SU-DHL-6 (cell line): Measurements from ENCODE around the gene DYNC1H1.

Source experiments
- H2AFZ ChIP-seq: fragments of 200-600 bp; sonication (generic); 2 replicates; pipeline ENCODE4 v1.6.1; 2014; ENCODE audit warnings: low read depth, mild to moderate bottlenecking, moderate library complexity, mixed read lengths, antibody characterized with exemption, low read length; ENCODE audit not compliant: severe bottlenecking
- H3F3A ChIP-seq: fragments of 200-600 bp; shearing (Covaris generic); 2 replicates; pipeline ENCODE4 v1.6.0; 2016; ENCODE audit warnings: antibody characterized with exemption, mild to moderate bottlenecking; ENCODE audit not compliant: insufficient read depth
- H3K27ac ChIP-seq: fragments of 200-600 bp; sonication (generic); 2 replicates; pipeline ENCODE4 v1.5.1; 2016; ENCODE audit warnings: low read depth, mild to moderate bottlenecking, low read length, moderate library complexity, mixed read lengths
- H3K27me3 ChIP-seq: fragments of 200-600 bp; sonication (generic), shearing (Covaris generic); 2 replicates; pipeline ENCODE4 v1.6.0; 2014; ENCODE audit warnings: mild to moderate bottlenecking, low read length
- H3K36me3 ChIP-seq: fragments of 200-600 bp; sonication (generic); 2 replicates; pipeline ENCODE4 v1.6.1; 2014; ENCODE audit warnings: mild to moderate bottlenecking, low read length, mixed read lengths
- H3K4me2 ChIP-seq: fragments of 300-600, 200-600 bp; shearing (Covaris generic), sonication (generic); 2 replicates; pipeline ENCODE4 v1.6.0; 2014; ENCODE audit warnings: low read length, low read depth, mild to moderate bottlenecking; ENCODE audit not compliant: poor library complexity, severe bottlenecking
- H3K4me3 ChIP-seq: fragments of 200-600 bp; sonication (generic); 2 replicates; pipeline ENCODE4 v1.5.1; 2014; ENCODE audit warnings: antibody characterized with exemption, low read length, mild to moderate bottlenecking, mixed read lengths; ENCODE audit not compliant: insufficient read depth, poor library complexity, severe bottlenecking
- H3K79me2 ChIP-seq: fragments of 200-600 bp; sonication (generic); 2 replicates; pipeline ENCODE4 v1.6.1; 2014; ENCODE audit warnings: mild to moderate bottlenecking, low read length, moderate library complexity; ENCODE audit not compliant: insufficient read depth
- H3K9ac ChIP-seq: fragments of 200-600 bp; sonication (generic); 2 replicates; pipeline ENCODE4 v1.7.0; 2014; ENCODE audit warnings: mild to moderate bottlenecking, low read length
- H3K9me2 ChIP-seq: fragments of 200-600 bp; sonication (generic); replicated peaks from 2 replicates; pipeline ENCODE4 v1.6.1; 2014; ENCODE audit warnings: low read length; ENCODE audit not compliant: insufficient read depth
- H3K9me3 ChIP-seq: fragments of 200-600 bp; sonication (generic); 2 replicates; pipeline ENCODE4 v1.6.1; 2014; ENCODE audit warnings: low read length, mixed read lengths; ENCODE audit not compliant: insufficient read depth
- H4K20me1 ChIP-seq: fragments of 200-600 bp; sonication (generic); 2 replicates; pipeline ENCODE4 v1.6.1; 2014; ENCODE audit warnings: low read depth, mild to moderate bottlenecking, antibody characterized with exemption, low read length, moderate library complexity, mixed read lengths
- EZH2phosphoT487 ChIP-seq: fragments of 200-600 bp; sonication (generic), shearing (Covaris generic); conservative IDR thresholded peaks from 2 replicates; pipeline ENCODE4 v1.6.1; 2018; ENCODE audit warnings: mild to moderate bottlenecking, antibody characterized with exemption, low read length, moderate library complexity, mixed read lengths
- TF ChIP-seq, protein P1 (sequence below): fragments of 200-600 bp; sonication (generic); IDR thresholded peaks from one replicate; pipeline ENCODE4 v1.5.1; 2017; ENCODE audit warnings: antibody characterized with exemption, mild to moderate bottlenecking, low read length, moderate library complexity; ENCODE audit not compliant: insufficient read depth, poor library complexity, severe bottlenecking

DYNC1H1 gene

DNA sequence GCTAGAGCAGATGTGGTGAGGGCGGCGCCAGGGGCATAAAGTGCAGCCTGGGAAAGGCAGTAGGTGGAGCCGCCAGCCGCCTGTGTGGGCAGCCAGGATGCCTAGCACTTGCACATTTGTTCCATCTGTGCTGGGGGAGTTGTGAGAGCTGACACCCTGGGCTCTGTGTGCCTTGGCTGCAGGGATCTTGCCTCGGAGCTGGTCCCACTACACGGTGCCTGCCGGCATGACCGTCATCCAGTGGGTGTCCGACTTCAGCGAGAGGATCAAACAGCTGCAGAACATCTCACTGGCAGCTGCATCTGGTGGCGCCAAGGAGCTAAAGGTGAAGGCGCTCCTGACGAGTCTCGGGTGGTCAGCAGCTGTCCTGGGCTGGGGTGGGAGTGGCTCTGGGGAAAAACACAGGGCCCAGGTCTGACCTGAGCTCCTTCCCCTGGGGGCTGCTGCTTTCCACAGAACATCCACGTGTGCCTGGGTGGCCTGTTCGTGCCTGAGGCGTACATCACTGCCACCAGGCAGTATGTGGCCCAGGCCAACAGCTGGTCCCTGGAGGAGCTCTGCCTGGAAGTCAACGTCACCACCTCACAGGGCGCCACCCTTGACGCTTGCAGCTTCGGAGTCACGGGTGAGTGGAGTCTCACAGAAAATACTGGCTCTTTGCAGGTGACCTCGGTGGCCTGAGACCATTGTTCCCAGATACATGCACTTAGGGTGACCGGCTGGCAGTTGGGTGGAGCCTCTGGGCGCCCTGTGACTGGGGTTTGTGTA, 85.1 kb downstream of the DYNC1H1 start:
- Histone ChIP-seq H3K27me3 (no peaks in the 10 kb centered on the region), H3K9ac (no peak overlapping the region), H3K9me2 (no peaks in the 10 kb centered on the region), H4K20me1 (no peaks in the 10 kb centered on the region), H3K4me3 (no peak overlapping the region), H3K4me2 (no peak overlapping the region), H3K79me2 (no peaks in the 10 kb centered on the region), H3K9me3 (no peaks in the 10 kb centered on the region), H3K36me3 (no peaks in the 10 kb centered on the region), H3K27ac (no peak overlapping the region), H3F3A (no peaks in the 10 kb centered on the region), H2AFZ (no peak overlapping the region)
- TF ChIP-seq, protein P1, sequence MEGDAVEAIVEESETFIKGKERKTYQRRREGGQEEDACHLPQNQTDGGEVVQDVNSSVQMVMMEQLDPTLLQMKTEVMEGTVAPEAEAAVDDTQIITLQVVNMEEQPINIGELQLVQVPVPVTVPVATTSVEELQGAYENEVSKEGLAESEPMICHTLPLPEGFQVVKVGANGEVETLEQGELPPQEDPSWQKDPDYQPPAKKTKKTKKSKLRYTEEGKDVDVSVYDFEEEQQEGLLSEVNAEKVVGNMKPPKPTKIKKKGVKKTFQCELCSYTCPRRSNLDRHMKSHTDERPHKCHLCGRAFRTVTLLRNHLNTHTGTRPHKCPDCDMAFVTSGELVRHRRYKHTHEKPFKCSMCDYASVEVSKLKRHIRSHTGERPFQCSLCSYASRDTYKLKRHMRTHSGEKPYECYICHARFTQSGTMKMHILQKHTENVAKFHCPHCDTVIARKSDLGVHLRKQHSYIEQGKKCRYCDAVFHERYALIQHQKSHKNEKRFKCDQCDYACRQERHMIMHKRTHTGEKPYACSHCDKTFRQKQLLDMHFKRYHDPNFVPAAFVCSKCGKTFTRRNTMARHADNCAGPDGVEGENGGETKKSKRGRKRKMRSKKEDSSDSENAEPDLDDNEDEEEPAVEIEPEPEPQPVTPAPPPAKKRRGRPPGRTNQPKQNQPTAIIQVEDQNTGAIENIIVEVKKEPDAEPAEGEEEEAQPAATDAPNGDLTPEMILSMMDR = no peak
- no peak for TF ChIP-seq EZH2phosphoT487

GRCh38 chr14:102050026-102050405, 85.6 kb downstream of the DYNC1H1 start:
- H3K27me3 ChIP-seq = no peaks in the 10 kb centered on the region
- no peaks in the 10 kb centered on the region for H3K79me2 ChIP-seq
- H3K27ac ChIP-seq = no peak overlapping the region
- no peak overlapping the region for H2AFZ ChIP-seq
- no peaks in the 10 kb centered on the region for H3F3A ChIP-seq
- no peaks in the 10 kb centered on the region for H3K9me2 ChIP-seq
- no peak overlapping the region for H3K9ac ChIP-seq
- no peak overlapping the region for H3K4me2 ChIP-seq
- no peaks in the 10 kb centered on the region for H3K9me3 ChIP-seq
- H4K20me1 ChIP-seq = no peaks in the 10 kb centered on the region
- no peaks in the 10 kb centered on the region for H3K36me3 ChIP-seq
- no peak overlapping the region for H3K4me3 ChIP-seq
- no peak for TF ChIP-seq EZH2phosphoT487
- TF ChIP-seq, protein P1 = no peak

GRCh38 chr14:102050625-102051024, 86.3 kb downstream of the DYNC1H1 start:
- Histone ChIP-seq H2AFZ (no peak overlapping the region), H3F3A (no peaks in the 10 kb centered on the region), H3K4me2 (no peak overlapping the region), H3K27me3 (no peaks in the 10 kb centered on the region), H3K9me3 (no peaks in the 10 kb centered on the region), H3K9ac (no peak overlapping the region), H3K4me3 (no peak overlapping the region), H3K27ac (no peak overlapping the region), H3K79me2 (no peaks in the 10 kb centered on the region), H3K36me3 (no peaks in the 10 kb centered on the region), H4K20me1 (no peaks in the 10 kb centered on the region), H3K9me2 (no peaks in the 10 kb centered on the region)
- TF ChIP-seq EZH2phosphoT487 = no peak
- TF ChIP-seq, protein P1 = no peak
